Measurements from ENCODE around the gene GOLIM4.

Gene GOLIM4

DNA sequence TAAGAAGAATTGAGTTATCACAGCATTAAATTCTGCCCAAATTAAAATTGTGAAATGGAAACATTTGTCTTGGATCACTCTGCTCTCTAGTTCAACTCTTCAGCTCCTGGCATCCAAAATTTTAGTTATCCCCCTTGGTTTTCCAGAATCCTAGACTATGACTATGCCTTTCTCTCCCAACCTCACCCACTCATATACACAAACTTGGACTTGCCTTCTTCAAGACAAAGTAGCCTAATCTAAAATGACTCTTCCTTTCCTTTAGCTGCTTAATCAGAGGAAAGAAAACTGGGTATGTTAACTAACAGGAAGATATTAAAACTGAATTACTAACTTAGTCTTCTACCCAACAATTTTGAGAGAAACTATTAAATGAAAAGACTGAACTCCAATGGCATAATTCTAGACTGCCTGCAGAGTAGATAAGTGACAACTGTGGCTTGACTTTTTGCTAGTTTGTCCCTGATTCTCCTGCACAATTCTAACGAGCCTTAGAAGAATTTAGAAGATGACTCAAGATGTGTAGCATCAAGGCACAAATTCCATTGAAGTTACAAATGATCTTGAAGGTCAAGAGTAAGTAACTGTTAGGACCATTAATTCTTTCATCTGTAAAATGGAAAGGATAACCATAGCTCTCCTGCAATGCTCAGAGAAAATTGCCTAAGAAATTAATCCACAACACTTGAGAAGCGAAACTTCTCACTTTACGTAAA, 5.2 kb upstream of the GOLIM4 start:
- DNase-seq (ENCODE audit: low read depth) = no peak

DNA sequence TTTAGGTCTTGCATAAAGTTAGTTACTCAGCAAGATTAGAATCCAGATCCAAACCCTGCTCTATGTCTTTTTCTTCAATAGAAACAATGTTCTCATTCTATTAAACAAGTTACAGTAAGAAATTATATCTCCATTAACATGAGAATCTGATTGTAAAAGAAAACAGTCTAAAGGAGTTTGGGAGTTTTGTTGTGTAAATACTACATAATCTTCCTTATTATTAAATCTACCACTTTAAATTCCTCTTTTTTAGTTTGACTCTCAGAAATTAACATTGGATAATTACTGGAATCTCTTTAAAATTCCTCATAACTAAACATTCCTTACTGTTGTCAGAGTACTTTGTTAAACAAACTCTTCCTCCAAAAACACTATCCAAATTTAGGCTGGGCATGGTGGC, 1.7 kb upstream of the GOLIM4 start:
- no peak for DNase-seq (ENCODE audit: low read depth)

DNA sequence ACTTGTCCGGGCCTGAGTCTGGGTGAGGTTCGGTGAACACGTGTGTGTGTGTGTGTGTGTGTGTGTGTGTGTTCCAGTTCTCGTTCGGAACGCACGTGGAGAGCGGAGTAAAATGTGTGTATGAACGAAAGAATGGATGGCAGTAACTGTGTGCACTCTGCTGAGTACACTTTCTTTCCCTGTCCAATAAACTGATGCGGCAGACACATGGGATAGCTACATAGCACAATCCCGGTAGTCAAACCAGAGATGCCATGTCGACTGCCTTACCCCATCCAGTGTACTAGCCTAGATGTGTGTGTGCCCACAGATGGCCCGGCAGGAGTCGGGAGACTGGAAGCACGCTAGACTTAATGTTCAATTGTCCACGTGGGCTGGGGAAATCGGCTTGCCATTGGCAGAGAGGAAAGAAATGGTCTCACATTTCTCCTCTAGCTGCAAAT, 507 bp upstream of the GOLIM4 start:
- no peak for DNase-seq (ENCODE audit: low read depth)

DNA sequence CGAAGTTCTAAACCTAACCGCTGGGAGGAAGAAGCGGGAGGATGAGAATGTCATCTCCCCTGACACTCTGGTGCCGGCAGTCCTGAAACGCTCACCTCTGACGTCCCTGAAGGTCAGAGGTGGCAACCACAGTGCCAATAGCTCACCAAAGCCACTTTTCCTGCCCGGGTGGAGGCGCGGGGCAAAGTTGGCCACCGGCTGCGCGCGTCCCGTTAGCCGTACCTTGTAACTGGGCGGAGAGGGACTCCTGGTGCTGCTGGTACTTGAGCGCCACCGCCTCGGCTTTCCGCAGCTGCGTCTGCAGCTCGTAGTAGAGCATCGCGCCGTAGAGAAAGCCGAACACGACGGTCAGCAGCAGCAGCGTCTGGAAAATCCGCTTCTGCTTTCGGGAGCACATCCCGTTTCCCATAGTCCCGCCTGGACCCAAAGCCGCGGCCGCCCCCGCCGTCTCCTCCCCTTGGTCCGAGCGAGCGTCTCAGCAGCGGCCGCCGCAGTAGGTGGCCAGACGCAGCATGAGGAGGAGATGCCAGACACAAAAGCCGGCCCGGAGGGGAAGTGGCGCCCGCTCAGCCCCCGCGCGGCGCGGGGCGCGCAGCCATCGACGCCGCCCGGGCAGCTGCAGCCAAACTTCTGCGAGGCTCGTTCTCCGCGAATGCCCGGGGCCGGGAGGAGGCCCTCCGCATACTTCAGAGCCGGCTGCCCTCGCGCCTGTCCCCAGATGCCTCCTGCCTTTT, 680 bp downstream of the GOLIM4 start:
- DNase-seq (ENCODE audit: low read depth) = no peak

DNA sequence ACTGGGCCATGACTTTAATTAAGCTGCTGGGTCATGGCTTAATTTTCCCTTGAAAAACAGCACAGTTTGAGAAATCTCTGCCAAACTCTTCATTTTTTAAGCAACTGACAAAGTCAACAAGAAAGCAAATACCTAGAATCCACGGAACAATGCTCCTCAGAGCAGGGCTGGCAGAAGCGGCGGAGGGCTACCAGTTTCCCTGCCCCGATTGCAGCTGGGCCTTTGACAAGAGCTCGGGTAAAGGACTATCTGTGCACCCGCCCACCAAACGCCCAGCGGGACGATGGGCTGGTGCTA, 1.2 kb downstream of the GOLIM4 start:
- no peak for DNase-seq (ENCODE audit: low read depth)

DNA sequence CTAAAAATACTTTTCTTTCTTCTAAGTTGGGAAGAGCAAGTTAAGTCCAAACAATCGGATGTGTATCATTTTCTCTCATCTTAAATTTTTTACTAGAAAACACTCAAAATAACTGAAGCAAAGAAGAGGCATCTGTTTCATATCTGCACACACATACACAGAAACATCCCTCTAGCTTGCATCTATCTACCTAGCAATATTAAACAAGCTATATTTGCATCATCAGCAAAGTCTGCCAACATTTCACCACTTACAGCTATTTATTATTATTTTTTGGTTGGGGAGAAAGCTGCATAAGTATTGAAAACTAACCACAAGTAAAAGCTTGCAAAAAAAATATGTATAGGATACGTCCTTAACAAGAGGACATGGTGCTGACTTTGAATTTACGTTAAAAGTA, 1.9 kb downstream of the GOLIM4 start:
- DNase-seq (ENCODE audit: low read depth) = no peak

DNA sequence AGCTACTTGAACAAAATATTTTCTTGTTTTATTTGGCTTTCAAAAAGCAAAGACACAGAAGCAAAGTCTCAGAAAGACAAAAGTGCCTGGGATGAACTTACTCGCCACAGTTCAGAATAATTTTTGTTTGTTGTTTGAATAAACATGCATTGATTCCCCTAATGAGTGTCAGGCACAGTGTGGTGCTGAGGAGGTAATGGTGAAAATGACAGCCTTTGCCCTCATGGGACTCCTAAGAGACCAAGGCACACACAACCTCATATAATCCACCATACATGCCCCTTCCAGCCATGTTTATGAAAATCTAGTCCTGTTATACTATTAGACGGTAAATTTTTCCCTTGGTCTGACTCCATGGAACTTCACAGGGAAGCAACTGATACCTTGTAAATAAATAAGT, 2.5 kb downstream of the GOLIM4 start:
- no peak for DNase-seq (ENCODE audit: low read depth)

DNA sequence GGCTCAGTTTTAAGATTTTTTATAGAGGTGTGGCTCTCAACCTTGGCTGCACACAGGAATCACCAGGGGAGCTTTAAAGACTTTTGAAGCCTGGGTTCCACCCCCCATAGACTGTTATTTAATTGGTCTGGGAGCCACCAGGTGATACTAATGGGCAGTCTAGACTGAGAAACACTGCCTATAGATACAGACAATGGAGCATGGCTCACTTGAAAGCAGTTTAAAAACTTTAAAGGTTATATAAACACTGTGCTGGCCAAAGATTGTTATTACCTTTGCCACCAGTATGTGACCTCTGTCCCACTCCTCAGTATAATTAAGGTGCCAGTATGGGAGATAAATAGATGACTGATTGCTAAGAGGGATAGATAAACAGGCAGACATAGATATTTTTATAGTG, 3.8 kb downstream of the GOLIM4 start:
- no peak for DNase-seq (ENCODE audit: low read depth)

DNA sequence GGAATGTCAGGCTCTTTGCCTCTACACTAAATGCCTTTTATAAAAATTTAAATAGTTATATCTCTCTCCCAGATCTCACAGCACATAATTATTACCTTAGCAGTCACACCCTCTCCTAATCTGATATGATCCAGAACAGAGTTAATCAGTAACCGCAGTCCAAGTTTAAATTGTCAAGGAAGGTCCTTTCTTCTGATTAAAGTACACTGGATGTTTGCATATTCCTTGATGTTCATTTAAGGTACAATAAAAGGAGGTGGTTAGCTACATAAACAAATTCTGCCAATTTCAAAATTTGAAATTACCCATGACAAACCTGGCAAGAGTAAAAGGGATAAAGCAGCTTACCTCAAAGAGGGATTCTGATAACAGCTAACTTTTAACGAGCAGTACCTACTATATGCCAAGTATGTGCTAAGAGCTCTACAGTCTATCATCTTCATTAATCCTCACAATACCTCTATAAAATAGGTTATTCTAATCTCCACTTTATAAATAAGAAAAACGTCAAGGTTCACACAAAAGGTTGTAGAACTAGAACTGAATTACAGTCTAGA, 4.3 kb downstream of the GOLIM4 start:
- no peak for DNase-seq (ENCODE audit: low read depth)

DNA sequence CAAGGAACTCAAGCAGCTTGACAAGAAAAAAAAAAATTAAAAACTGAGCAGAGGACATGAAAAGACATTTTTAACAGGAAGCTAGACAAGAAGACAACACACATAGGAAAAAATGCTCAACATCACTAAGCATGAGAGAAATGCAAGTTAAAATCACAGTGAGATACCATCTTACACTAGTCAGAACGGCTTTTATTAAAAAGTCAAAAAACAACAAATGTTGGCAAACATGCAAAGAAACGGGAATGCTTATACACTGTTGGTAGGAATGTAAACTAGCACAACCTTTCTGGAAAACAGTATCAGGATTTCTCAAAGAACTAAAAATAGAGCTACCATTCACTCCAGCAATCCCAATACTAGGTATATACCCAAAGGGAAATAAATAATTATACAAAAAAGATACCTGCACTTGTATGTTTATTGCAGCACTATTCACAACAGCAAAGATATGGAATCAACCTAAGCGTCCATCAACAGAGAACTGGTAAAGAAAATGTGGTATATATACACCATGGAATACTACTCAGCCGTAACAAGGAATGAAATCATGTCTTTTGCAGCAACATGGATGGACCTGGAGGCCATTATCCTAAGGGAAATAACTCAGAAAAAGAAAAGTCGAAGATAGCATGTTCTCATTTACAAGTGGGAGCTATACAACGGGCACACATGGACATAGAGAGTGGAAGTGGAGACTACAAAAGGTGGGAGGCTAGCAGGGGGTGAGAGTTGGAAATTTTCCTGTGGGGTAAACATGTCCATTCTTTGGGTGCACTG, 5.2 kb downstream of the GOLIM4 start:
- no peak for DNase-seq (ENCODE audit: low read depth)

DNA sequence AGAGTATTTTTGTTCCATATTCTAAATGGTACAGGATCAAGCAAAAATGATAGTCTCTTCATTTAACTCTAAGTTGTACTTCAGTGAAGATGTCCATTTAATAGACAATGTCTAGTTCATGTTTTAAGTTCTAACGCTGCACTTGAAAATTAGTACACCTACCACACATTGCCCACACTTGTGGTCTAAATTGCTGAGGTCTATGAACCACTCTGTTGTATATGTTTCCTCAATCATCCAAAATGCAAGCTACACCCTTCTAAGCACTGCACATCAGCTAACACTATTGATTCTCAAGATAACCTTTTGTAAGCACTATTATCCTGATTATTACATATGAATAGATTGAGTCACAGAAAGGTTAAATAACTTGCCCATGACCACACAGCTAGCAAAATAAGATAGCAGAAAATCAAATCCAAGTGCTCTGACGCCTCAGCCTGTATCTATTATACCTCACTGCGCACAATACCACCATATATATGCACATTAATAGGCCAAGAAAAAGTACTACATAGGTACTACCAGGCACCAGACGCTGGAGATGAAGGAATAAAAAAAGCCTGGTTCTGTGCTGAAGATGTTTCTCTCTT, 6.4 kb downstream of the GOLIM4 start:
- no peak for DNase-seq (ENCODE audit: low read depth)

DNA sequence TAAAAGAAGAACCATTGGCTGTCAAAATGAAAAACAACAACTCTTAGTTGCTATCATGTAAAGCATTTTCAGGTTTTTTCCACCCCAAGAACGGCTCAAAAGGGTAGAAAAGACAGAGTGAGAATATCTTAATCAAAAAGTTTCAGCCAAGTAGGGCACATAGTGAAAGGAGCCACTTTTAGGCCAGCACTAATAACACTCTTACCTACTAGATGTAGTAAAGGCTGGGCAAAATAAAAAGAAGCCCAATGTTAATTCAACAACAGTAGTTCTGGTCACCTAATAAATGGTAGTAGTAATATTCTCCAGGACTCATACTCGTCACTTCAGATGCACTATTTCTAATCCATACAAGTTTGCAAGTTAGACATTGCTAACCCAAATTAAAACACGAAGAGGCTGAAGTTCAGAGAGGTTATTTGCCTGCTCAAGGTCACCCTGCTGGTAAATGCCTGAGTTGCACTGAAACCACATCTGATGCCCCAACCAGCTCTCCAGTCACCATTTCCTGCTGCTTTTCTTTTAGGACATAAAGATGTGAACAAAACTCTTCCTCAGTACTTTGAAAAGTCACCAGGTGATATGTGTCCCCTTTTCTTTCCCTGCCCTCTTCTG, 7.5 kb downstream of the GOLIM4 start:
- DNase-seq (ENCODE audit: low read depth) = no peak

DNA sequence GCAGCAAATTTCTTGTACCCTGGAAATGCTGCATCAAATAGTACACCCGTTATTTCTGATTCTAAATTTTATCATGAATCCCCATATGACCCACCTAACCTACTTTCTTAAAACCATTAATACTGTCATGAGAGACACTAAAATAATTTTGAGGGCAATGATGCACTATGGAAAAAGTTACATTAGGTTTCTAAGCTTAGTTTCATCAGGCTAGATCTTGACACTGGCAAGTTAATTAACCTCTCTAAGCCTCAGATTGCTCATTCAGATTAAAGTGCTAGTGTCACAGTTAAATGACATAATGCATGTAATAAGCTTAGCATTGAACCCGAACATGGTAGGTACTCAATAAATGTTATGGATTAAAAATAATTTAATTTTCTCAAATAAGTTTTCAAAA, 8.2 kb downstream of the GOLIM4 start:
- no peak for DNase-seq (ENCODE audit: low read depth)

DNA sequence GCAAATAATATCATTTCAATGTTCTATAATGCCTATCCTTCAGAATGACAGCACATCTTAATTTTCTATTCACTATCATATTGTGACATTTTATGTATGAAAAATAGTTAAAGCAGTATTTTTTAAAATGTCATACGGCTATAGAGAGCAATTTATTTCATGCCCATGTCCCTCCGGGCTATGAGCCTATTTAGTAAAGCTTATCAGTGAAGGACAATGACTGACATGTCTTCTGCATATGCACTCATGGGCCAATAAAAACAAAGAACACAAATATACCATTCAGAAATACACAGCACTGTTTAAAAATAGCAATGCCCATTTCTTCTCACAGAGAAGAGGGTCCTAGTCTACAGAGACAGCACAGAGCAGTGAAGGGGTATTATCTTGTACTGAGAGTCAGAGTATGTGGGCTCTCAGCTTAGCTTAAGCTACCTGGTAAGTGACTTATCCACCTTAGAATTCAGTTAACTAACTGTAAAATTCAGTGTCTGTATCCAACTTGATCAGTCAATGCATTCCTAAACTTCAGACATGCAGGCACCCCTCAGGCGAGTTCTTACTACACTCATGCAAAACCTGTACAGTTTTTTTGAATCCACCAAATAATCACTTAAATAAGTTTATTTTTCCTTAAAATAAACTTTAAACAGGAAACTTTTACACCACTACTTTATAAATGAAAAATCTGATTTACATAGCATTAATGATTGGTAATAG, 9.0 kb downstream of the GOLIM4 start:
- no peak for DNase-seq (ENCODE audit: low read depth)

DNA sequence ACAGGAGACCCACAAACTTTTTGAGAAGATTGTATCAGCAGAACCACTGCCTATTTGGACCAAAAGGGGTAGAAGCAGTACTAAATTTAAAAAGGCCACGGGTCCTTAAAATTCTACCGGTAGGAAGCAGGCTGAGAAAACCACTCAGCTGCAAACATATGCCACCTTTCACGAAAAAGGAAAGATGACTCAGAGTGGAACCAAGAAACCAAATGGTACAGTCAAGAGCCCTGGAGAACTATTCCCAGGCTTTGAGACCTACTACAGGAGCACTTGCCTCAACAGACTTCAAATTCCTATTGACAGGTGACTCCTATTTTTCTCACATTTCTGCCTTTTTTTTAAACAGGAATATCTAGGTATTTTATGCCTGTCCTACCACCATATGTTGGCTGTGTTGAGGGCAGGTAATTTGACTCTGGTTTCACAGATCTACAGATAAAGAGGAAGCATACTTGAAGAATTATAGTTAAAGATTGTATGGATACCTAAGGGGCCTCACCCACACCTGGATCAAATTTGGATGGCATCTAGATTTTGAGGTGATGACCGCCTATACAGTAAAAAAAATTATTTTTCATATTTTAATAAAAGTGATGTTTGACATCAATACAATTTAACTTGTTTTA, 10.1 kb downstream of the GOLIM4 start:
- no peak for DNase-seq (ENCODE audit: low read depth)

DNA sequence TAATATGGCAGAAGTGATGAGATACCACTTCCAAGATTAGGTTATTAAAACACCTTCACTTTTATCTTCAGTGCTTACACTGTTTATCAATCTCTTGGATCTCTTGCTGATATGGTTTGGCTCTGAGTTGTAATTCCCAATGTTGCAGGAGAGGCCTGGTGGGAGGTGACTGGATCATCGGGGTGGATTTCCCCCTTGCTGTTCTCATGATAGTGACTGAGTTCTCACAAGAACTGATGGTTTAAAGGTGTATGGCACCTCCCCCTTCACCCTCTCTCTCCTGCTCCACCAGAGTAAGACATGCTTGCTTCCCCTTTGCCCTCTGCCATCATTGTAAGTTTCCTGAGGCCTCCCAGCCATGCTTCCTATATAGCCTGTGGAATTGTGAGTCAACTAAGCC, 11.8 kb downstream of the GOLIM4 start:
- DNase-seq (ENCODE audit: low read depth) = no peak

DNA sequence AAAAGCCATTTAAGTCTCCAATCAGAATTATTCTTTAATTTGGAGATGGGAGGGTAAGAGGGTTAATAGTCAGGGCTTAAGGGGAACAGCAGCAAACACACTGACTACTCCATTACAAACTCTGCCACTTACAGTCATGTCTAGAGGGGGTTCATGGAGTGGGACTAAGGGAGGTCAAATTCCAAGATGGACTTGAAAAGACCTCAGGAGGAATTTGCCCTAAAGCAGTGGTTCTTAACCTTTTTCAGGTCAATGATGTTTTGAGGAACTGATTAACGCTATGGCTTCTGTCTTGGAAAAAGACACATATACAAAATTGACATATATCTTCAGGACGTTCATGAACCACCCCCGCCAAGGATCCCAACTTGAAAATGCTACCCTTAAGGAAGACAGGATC, 13.9 kb downstream of the GOLIM4 start:
- no peak for DNase-seq (ENCODE audit: low read depth)

DNA sequence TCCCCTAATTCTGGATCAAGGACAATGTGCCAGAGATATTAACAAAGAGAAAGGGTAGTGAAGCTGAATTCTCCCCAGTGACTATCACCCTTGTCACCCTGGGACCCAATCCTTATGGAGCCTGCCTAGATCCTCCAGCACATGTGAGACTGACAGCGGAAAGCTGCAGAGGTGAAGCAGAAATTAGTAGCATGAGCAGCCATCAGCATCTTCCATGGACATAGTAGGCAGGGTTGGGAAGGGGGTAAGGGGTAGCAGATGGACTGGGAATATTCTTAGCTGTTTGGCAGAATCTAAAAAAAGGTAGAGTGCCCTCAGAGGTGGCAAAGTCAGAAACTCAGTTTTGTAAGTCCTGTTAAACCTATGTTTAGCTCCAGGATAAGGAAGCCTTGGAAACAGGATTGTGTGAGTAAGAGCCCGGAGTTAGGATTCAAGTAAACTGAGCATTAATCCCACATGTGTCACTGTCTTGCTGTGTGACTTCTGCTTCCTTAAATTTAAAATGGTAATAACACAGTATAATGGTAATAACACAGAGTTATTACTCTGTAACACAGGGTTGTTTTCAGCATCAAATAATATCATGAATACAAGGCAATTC, 14.5 kb downstream of the GOLIM4 start:
- no peak for DNase-seq (ENCODE audit: low read depth)

DNA sequence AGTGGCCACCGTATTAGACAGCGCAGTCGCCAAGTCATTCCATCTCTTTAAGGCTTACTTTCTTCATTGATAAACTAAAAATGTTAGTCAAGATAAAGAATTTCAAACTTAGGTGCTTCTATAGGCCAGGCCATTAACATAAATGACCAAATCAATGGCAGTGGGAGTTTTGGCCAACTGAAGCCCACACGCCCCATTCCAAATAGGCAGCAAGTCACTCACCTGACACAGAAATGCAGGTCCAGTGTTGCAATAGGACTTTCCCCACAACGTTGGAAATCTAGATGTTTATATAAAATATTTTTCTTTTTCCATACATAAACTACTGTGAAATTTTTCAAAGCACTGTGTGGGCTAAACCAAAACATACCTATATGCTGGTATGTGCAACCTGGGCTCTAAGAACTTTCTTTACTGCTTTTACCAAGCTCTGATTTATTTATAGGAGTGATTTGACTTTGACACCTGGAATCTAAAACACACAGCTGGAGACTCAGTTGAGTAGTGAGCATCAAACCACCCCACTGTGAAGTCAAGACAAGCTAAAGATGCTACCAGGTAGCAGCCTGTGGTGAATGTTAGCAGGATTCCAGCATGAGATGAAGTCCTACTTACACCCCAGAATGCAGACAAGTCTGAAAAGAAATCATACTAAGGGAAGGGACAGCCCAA, 15.1 kb downstream of the GOLIM4 start:
- DNase-seq (ENCODE audit: low read depth) = no peak

DNA sequence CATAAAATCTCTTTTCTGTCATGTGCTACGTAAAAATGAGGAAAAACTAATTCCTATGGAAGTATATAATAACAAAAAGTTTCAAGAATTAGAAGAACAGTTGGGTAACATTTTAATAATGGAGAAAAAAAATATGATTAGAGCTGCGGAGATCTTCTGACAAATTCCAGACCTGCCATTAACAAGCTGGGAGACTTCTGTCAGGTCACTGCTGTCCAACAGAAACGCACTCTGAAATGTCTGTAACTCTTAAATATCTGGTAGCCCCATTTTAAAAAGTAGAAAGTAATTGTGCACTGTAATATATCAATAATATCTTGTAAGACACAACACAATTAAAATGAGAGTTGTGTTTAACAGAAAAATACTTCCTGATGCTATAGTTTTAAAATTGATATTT, 15.7 kb downstream of the GOLIM4 start:
- no peak for DNase-seq (ENCODE audit: low read depth)

Measured in T follicular helper cell (primary cell).